HG03135 (cell line): ENCODE measurements around the gene EXOG.
A peak's percentile ranks its signal among the peaks of the same experiment; 100 is the strongest.

ENCODE experiments used
- ATAC-seq: cut with Tn5 transposase; IDR thresholded peaks from one replicate; pipeline ENCODE4 v1.9.1; 2021; ENCODE audit warnings: mild to moderate bottlenecking, moderate library complexity; ENCODE audit not compliant: unreplicated experiment

EXOG gene

DNA sequence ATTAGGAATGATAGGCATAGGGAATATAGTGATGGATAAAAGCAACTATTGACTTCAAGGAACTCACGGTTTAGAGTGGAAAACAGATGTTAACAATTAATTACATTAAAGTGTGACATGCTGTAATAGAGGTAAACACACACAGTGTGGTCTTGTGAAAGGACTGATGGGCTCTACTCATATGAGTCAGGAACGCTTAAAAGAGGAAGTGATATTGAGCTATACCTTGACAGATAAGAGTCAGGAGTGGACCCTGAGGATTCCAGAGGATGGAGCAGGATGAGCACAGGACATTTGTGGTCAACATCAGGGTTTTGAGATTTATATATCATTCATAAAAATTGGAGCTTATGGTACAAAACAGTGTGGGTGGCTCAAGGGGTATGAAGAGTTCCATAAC lies 11.0 kb downstream of the EXOG start:
- peak; percentile 100 for ATAC-seq

DNA sequence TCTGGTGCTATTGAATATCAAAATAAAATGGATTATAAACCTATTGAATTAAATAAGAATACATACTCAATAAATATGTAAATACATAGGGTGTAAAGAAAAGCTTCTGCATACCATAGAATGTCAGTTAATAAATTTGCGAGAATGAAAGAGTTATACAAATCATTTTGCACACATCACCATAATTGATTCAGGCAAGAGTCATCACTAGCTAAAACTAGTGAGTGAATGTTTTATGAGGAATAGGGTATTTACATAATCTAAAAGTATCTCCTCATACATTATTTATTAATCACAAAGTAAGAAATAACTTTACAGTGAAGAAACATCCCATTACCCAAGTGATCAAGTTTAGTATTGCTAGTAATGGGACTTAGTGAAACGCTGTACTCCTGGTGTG lies 13.6 kb downstream of the EXOG start:
- ATAC-seq: no peak

DNA sequence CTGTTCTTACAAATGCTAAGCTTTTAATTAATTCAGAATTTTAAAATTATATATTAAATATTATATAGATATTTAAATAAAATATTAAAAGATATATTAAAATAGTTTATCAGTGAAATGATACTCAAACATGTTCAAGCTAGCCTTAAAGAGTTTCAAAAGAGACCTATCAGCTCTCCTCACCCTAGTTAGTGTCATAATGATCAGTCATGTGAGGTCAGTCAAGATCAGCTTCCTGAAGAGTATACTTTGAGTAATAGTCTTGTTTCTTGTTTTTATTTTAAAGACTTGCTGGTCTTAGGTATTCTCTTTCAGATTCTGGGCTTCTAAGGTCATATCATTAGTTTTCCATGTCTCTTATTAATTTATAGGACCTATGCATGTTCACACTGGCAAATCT lies 14.5 kb downstream of the EXOG start:
- ATAC-seq: no peak

DNA sequence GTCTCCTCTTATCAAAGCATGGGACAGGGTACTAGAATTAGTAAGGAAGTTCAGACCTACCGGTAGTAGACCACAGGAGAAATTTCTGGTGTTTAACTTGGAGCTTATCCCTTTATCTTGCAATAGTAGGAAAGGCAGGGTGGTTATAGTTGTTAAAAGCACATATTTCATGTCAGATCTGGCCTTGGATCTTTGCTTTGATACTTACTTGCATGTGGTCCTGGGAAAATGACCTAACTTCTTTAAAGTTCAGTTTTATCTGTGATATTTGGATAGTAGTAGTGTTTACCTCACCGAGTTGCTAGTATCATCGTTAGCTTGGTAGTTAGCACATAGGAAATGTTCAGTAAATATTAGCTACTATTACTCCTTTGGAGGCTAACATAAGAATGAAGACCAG lies 15.4 kb downstream of the EXOG start:
- ATAC-seq: no peak

DNA sequence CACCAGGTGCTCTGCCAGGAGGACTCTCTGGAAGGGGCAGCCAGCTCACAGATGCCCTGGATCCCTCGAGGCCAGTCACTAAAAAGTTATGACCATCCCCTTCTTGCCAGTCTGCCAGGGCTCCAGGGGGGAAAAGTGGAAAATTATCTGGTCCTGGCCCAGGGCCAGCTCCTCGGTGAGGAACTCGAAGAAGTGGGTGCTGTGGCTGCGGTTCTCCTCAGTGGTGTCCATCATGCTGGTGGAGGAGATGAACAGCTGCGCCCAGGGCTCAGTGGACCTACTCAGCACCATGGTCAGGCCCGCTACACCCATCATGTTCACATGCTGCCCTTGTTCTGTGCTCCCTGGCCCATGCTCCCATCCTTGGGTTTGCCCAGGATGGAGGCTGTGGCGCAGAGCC lies 19.2 kb downstream of the EXOG start:
- ATAC-seq: no peak

DNA sequence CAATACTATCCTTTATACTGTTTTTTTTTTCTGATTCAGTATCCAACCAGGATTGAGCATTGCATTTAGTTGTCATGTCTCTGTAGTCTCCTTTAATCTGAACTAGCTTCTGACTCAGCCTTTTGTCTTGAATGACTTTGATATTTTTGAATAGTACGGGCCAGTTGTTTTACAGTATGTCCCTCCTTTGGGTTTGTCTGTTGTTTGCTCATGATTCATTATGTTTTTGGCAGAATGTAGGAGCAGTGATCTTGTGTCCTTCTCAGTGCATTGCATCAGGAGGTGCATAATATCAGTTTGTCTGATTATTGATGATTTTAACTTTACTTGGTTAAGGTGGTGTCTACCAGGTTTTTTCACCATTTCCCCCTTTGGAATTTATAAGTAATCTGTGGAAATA lies 20.5 kb downstream of the EXOG start:
- ATAC-seq: no peak

DNA sequence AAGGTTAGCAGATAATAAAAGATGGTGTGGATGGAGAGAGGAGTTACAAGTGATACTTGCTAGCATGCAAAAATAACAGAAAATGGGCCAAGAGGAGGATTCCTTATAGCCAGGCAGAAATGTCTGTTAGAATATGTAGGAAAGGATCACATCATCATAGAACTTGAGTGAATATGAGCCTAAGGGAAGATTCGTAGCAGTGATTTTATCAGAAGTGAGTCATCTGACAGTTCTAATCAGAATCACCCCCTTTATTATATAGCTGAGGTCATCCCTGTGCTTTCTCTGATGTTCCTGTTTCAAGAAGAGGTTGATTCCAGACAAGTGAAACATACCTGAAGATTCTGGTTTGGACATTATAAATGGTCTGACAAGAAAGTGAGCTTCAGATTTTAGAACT lies 22.9 kb downstream of the EXOG start:
- no peak for ATAC-seq

DNA sequence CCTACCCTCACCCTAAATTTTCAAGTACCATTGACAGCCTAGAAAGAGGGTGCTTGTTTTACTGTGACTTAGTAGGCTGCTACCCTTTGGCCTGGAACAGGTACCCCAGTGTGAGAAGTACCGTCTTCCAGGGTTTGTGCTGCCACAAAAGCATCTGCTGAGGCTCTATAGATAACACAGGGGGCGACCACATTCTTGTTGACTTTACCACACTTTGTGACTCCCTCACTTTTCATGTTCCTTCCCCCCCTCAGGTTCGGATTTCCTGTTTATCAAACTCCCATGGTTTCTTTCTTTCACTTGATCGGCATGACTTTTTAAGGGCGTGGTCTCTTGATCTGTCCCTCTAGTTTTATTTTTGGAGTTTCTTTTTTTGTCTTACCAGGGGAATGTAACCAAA lies 23.5 kb downstream of the EXOG start:
- no peak for ATAC-seq

DNA sequence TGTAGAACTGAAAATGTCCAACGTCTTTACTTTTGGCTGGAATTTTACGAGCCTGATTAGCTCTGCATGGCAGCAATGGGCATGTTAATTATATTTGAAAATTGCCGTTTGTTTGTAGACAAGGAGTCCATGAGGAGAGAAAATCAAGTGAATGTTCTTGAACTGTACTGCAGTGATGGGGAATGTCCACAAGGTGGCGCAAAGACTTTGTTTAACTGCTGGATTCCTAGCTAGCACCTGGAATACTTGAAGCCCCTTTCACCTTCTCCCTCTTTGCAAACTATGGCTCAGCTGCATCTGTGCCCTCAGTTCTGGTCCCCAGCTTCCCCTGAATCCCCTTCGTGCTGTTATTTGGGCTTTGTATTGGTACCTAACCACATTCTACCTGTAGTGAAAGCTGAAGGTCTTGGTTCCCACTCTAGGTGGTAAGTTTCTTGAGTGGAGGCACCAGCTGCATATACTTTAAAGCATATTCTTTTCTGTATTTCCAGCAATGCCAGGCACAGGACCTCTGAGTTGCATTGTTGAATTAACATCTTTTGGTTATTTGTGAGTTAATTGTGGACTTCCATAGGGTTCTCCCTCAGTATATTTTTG lies 25.3 kb downstream of the EXOG start:
- no peak for ATAC-seq

DNA sequence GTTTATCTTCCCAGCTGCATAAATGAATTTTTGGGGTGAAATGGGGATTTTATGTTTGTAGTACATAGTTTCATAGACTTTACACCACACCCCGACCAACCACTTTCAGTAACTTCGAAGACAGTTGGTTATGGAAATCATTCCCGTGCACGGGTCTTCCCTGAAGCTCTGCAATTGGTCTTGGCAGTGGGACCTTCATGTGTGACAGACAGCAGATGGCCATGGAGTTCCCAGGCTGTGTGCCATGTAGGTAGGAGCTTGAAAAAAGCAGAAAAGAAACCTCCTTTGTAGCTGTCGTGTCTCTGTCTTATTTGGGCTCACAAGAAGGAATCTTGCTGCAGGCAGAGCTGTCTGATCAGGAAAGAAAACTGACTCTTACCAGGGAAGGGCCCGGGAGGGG lies 25.9 kb downstream of the EXOG start:
- no peak for ATAC-seq

DNA sequence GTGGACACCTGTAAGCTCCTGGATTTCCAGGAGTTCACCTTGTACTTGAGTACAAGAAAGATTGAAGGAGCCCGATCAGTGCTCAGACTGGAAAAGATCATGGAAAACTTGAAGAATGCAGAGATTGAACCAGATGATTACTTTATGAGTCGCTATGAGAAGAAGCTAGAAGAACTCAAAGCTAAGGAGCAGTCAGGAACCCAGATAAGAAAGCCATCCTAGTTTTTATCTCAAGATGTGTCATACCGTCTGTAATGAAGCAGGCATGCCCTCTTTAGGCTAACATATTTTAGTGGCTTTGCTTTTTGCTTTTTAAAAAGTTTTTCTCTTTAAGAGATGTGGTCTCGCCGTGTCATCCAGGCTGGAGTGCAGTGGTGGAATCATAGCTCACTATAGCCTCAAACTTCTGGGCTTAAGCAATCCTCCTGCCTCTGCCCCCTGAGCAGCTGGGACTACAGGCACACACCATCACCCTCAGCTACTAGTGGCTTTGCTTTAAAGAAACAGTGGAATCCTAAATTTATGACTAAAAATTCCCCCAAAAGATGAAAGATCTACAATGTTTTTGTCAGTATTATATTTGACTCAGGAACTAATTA lies 28.1 kb downstream of the EXOG start:
- ATAC-seq: no peak

DNA sequence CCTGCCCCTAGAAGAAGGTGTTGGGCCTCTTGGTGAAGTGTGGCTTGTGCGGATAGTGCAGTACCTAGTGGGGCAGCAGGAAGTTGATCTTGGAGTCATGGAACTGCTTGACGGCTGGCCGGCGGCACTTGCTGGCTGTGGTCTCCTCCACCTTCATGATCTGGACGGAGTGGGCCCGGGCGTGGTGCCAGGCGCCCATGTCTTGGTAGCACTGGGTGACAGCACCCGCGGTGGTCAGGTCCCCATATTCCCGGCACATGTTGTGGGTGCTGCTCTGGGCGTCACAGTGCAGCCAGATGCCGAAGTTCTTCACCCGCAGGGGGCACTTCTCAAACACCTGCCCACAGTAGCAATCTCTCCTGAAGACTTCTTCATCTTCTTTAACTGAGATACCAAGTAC lies 30.7 kb downstream of the EXOG start:
- ATAC-seq: no peak

DNA sequence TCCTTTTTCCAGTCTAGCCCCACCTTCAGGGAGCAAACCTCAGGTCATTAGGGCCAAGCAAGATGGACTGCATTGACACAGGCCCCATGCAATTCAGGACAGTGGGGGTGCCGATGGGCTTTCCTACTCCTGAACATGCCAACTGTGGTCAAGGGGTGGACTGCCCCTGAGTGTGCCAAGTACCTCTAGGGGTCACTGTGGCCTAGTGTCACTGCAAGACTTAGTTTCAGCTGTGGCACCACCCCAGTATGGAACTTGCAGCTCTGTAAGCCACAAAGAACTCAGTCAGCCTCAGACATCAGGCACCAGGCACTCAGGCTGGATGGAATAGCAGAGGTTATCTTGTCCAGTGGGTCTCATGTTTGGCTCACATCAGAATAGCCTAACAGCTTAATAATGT lies 32.3 kb downstream of the EXOG start:
- ATAC-seq: no peak

DNA sequence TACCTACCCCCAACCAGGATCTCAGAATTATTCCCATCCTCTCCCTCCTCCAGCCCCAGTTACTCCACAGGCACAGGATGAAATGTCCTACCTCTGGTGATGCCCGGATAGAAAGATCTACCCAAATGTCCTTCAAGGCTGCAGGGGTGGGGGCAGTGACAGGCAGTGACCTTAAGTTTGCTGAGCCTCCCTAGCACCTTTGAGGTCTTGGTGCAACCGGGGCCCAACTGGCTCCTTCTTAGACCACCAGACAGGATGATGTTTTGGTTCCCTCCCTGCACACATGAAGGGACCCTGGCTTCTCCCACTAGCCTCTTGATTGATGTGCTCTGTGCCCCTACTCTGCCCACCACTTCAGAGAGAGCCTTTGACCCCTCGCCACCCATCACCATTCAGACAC lies 36.4 kb downstream of the EXOG start:
- no peak for ATAC-seq

DNA sequence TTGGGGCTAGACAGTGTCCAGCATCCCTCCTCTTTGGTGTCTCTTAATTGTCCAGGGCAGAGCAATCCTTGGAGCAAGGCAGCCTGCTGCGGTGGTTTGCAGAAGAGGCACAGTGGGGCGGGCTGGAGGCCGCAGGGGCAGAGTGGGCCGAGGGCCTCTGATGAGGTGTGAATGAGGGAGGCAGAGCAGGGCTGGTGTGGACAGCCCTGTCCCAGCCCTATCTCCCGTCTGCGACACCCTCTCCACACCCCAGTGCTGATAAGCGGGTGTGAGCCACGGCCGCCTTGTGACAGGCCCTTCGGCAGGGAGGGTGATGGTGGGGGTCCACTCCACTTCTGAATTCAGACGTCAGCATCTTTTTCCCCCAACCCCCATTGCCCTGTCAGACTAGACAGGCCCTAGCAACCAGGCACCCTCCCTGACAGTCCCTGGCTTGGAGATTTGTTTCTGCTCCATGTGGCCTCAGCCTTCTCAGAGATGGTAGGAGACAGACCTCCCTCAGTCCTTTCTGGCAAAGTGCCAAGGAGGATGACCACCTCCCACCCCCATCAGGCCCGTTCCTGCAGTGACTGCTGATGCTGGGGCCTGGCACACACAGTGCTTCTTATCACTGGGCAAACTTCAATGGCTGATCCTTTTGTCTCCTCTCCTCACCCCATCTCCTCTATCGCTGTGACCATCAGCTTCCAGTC lies 37.3 kb downstream of the EXOG start:
- no peak for ATAC-seq

DNA sequence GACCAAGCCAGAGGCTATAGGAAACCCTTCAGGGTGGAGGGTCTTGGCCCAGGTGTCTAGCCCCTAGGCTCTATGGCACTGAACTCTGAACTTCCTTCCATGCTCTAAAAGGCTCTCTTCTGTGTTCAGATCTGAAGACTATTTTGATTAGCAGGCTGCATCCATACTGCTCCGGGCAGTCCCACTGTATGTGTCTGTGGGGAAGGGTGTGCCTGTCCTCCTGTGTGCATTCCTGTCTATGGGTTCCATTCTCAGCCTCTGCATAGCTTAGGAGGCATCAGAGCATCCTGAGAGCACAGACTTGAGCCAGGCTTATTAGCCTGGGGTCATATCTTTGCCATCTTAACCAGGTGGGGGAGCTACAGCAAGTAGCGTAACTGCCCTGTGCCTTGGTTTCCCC lies 38.0 kb downstream of the EXOG start:
- no peak for ATAC-seq

DNA sequence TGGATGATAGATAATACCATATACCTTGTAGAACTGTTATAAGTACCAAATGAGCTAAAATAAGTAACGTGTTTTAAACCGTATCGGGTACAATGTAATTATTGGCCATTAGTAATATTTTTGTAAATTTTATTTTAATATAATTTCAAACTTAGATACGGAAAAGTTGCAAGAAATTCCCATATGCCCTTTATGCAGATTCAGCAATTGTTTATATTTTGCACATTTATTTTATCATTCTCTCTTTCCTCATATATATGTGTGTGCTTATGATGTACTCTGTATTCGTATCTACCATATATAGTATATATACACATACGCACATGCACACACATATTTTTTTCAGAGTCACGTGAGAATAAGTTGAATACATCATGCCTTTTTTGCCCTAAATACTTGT lies 38.5 kb downstream of the EXOG start:
- ATAC-seq: no peak

DNA sequence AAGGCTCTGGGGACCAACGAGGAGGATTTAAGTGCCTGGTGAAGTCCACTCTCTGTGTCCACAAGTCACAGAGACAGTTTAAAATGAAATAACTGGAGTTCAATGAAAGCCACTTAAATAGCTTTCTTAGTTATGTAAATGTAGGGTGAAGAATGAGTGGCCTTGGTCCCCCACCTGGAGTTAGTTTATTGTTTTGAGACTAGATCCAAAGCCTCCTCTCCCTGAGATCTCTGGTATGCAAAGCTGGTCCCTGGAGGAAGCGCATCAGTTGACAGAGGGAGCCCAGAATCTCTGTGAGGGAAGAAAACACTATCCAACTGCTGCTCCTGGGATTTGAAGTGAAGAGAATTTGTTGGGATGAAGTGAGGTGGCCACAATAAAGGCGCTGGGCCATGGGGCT lies 40.5 kb downstream of the EXOG start:
- ATAC-seq: no peak

DNA sequence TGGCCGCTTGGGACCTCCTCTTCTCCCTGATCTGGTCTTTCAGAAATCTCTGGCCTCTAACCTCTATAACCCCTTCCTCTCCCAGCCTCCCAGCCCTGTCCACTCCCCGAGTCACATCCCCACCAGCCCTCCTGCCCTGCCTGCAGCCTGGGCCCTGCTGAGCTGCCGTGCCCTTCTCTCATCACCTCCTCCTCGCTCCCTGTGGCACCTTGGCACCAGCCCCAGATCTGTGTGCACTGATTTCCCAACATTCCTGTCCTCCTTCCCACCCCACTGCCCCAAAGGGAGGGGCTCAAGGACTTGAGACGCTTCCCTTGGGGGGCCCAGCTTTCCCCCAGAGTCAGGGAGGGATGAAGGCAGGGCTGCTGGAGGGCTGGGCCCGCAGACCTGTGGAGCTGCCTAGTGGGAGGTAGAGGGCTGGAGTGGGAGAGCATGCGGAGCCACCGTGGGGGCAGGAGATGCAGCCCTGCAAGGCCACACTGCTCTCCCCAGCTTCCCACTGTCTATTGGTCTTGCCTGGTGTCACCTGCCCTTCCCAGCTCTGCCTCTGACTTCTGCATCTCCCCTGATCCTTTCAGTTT lies 42.7 kb downstream of the EXOG start:
- no peak for ATAC-seq

DNA sequence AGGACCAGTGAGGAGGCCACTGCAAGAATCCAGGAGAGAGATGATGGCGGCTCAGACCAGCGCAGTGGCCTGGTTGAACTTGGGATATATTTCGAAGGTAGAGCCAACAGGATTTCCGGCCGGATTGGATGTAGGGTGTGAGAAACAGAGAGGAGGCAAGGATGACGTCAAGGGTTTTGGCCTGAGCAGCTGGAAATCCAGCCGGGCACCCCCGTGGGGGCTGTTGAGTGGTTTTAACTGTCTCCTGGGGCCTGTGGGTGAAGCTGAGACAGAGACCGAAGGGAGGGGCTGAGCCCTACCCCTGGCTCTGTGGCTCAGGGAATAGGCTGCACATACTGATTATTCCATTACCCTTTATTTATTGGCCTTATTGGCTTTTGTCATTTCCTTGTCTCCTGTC lies 45.7 kb downstream of the EXOG start:
- no peak for ATAC-seq

DNA sequence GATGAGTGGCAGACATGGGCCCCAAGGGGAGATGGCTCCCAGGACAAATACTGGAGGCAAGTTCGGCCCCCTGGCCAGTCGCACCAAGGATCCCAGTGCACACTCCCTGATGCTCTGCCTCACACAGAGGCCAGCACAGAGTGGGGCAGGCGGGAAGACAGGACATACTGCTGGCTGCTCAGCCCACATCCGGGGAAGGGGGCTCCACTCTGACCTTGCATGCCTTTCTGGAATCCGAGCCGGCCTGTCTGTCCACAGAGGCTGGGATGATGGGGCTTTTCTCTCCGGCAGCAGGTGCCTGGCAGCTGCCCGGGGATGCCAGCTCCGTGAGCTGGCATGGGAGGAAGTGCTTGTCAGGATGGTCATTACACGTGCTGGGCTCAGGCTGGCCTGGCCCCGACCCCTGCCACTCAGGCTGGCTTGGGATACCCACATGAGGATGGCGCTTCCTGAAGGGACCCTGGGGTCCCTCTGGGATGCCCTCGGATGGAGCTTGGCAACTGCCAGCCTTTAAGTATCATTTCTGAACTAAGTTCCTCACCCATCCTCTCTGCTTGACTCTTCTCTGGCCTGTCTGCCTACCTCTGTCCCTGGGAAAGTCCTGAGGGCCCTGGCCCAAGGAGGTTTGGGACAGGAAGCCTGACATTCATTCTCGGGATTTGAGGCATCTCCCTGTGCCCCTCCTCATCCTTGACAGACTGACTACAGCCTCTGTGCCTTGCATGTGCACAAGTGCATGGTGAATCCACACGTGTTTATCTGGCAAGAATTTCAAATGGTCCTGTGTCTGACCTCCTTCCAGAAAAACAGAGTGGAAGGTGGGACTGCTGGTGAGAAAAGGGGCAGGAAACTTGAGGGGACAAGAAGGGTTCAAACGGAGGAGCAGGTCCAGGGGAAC lies 46.5 kb downstream of the EXOG start:
- no peak for ATAC-seq
